Measurements from ENCODE around the gene LDLRAD1. TPM values are rescaled to one million over a fixed set of nuclear protein-coding genes. Genes with fewer than 3 reads are reported as not detected.

Gene LDLRAD1
- total and polyA plus RNA-seq, 2 of the 13 experiments (the other 11 are each of a cell fraction or from before 2014, with no cell fraction given), result 2.5 to 14.0 TPM

DNA sequence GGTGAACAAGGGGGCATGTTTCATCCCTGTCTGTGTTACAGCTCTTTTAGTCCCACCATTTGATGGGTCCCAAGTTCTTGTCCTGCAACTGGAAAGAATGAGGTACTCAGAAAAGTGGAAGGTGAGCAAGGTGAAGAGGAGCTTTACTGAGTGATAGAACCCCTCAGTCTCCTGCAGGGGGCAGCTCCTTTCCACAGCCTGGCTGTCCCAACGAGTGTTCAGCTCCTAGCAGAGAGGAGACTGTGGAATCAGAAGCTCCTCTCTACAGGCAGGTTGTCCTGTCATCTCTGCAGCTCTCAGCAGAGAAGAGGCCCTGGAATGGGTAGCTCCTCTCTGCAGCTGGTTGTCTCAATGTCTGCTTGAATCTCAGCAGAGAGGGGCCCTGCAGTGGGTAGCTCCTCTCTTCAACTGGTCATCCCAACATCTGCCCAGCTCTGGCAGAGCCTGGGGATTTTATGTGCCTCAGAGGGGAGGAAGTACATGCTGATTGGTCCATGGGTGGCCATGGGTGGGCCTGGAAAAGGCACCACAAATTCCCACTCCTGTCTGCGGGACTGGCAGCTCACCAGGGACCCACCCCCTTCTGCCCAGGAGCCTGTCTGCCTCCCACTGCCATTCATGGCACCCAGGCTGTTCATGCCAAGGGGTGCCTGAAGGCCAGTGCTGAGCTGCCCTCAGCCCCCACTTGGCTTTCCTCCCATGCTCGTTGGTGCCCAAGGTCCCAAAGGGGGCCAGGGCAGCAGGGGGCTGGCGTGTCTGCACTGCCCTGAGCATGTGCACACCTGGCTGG is 25.7 kb downstream of the LDLRAD1 start (continued):
- TF ChIP-seq, protein P1, sequence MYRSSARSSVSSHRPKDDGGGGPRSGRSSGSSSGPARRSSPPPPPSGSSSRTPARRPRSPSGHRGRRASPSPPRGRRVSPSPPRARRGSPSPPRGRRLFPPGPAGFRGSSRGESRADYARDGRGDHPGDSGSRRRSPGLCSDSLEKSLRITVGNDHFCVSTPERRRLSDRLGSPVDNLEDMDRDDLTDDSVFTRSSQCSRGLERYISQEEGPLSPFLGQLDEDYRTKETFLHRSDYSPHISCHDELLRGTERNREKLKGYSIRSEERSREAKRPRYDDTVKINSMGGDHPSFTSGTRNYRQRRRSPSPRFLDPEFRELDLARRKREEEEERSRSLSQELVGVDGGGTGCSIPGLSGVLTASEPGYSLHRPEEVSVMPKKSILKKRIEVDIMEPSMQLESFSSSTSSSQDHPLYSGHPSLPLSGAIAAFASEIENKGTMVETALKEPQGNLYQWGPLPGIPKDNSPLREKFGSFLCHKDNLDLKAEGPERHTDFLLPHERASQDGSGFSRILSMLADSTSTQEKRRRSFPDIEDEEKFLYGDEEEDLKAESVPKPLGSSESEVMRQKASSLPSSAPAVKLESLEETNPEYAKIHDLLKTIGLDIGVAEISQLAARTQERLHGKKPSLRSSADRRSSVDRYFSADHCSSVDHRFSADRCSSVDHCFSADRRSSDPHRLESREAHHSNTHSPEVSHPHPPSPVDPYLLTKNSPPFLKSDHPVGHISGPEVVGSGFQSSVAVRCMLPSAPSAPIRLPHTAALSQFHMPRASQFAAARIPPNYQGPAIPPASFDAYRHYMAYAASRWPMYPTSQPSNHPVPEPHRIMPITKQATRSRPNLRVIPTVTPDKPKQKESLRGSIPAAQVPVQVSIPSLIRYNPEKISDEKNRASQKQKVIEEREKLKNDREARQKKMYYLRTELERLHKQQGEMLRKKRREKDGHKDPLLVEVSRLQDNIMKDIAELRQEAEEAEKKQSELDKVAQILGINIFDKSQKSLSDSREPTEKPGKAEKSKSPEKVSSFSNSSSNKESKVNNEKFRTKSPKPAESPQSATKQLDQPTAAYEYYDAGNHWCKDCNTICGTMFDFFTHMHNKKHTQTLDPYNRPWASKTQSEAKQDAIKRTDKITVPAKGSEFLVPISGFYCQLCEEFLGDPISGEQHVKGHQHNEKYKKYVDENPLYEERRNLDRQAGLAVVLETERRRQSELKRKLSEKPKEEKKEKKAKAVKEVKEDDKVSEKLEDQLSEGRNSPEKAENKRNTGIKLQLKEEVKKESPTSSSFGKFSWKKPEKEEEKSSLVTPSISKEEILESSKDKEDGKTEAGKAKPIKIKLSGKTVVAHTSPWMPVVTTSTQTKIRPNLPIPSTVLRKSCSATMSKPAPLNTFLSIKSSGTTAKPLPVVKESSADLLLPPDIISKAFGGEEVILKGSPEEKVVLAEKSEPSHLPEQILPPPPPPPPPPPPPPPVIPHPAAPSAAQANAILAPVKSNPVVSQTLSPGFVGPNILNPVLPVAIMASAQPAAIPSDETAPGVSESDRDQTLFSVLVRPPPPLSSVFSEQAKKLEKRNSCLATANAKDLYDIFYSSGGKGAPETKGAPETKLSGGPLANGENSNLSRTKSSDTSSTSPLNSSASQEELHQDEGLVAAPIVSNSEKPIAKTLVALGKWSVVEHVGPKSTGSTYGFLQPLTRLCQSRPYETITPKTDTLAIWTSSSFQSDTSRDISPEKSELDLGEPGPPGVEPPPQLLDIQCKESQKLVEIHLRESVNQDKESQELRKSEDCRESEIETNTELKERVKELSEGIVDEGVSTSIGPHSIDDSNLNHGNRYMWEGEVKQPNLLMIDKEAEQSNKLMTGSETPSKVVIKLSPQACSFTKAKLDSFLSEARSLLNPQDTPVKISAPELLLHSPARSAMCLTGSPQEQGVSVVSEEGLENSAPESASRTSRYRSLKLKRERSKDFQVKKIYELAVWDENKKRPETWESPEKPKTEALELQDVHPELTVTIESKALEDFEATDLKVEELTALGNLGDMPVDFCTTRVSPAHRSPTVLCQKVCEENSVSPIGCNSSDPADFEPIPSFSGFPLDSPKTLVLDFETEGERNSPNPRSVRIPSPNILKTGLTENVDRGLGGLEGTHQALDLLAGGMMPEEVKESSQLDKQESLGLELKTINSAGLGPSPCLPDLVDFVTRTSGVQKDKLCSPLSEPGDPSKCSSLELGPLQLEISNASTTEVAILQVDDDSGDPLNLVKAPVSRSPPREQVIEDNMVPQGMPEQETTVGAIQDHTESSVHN (CRISPR knock-in tag; IDR thresholded peaks at IDR 0.05), result no peak
- TF ChIP-seq, protein P2, sequence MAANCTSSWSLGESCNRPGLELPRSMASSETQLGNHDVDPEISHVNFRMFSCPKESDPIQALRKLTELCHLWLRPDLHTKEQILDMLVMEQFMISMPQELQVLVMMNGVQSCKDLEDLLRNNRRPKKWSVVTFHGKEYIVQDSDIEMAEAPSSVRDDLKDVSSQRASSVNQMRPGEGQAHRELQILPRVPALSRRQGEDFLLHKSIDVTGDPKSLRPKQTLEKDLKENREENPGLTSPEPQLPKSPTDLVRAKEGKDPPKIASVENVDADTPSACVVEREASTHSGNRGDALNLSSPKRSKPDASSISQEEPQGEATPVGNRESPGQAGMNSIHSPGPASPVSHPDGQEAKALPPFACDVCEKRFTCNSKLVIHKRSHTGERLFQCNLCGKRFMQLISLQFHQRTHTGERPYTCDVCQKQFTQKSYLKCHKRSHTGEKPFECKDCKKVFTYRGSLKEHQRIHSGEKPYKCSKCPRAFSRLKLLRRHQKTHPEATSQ (CRISPR knock-in tag; IDR thresholded peaks at IDR 0.05; ENCODE audit: borderline replicate concordance), result no peak
- TF ChIP-seq ZNF790 (CRISPR knock-in tag; IDR thresholded peaks at IDR 0.05; ENCODE audit: borderline replicate concordance) (no peak), SOX13 (IDR thresholded peaks at IDR 0.05) (no peak), SOX13 (CRISPR knock-in tag; conservative IDR thresholded peaks at IDR 0.05 in 1 of 2, IDR thresholded peaks at IDR 0.05 in 1 of 2) (peak in 1 of 2 experiments; percentile 2; a peak in 1 of 4 replicates), ZNF724P (CRISPR knock-in tag; IDR thresholded peaks at IDR 0.05; ENCODE audit: borderline replicate concordance) (no peak), KDM5B (CRISPR knock-in tag; IDR thresholded peaks at IDR 0.05; ENCODE audit: borderline replicate concordance) (no peak), SAFB2 (CRISPR knock-in tag; IDR thresholded peaks at IDR 0.05; ENCODE audit: borderline replicate concordance, low read depth) (no peak), ZNF232 (CRISPR knock-in tag; IDR thresholded peaks at IDR 0.05; ENCODE audit: borderline replicate concordance) (no peak), ZNF256 (CRISPR knock-in tag; conservative IDR thresholded peaks at IDR 0.05) (no peak), ZNF354B (CRISPR knock-in tag; IDR thresholded peaks at IDR 0.05) (no peak), BCL6 (CRISPR knock-in tag; IDR thresholded peaks at IDR 0.05) (no peak), ZBTB3 (CRISPR knock-in tag; IDR thresholded peaks at IDR 0.05; ENCODE audit: borderline replicate concordance, low read depth) (no peak), KLF11 (CRISPR knock-in tag; IDR thresholded peaks at IDR 0.05) (no peak), ADNP (CRISPR knock-in tag; IDR thresholded peaks at IDR 0.05) (no peak), HMG20A (CRISPR knock-in tag; IDR thresholded peaks at IDR 0.05; ENCODE audit: borderline replicate concordance) (no peak), ZNF768 (CRISPR knock-in tag; IDR thresholded peaks at IDR 0.05) (no peak)

All from HepG2 (cell line).